Gastrocnemius medialis (tissue), 4 donors: ENCODE measurements around the gene FKBP1B. TPM values are rescaled to one million over a fixed set of nuclear protein-coding genes. Genes with fewer than 3 reads are reported as not detected.

Experiments used
- ATAC-seq, 2 donors: fragments of 150-250 bp; one replicate each; pipeline ENCODE4 v1.9.1; 2016
- DNase-seq, 2 donors: peaks; one replicate each; pipeline ENCODE4 v3.0.0-alpha.2; 2019
- H3K27ac ChIP-seq, 4 donors: fragments of 200-600 bp; sonication (generic); 1 replicate in 1 of 4; 2 replicates in 3 of 4; pipeline ENCODE4 v1.5.1; 2016 to 2018; ENCODE audit warnings: mild to moderate bottlenecking in 2 of 4, moderate library complexity in 1 of 4
- H3K27me3 ChIP-seq, 3 donors: fragments of 200-600 bp; sonication (generic) in 2 of 3; 1 replicate in 1 of 3; 2 replicates in 2 of 3; pipeline versions ENCODE4 v1.5.1 to v1.6.0; 2016 to 2019; ENCODE audit warnings: mild to moderate bottlenecking in 1 of 3, moderate library complexity in 1 of 3
- H3K36me3 ChIP-seq, 2 donors: fragments of 200-600 bp; sonication (generic) in 1 of 2; one replicate each; pipeline ENCODE4 v1.5.1; 2017 to 2018
- H3K4me1 ChIP-seq, 2 donors: fragments of 200-600 bp; sonication (generic) in 1 of 2; one replicate each; pipeline ENCODE4 v1.5.1; 2016 to 2017; ENCODE audit warnings: mild to moderate bottlenecking in 2 of 2
- H3K4me3 ChIP-seq, 4 donors: fragments of 200-600 bp; sonication (generic) in 3 of 4; 1 replicate in 1 of 4; 2 replicates in 3 of 4; pipeline ENCODE4 v1.5.1; 2016 to 2019; ENCODE audit warnings: mild to moderate bottlenecking in 2 of 4
- H3K9me3 ChIP-seq, 3 donors: fragments of 200-600 bp; sonication (generic) in 2 of 3; 1 replicate in 1 of 3; 2 replicates in 2 of 3; pipeline ENCODE4 v1.5.1; 2016 to 2019
- POLR2A ChIP-seq, 2 donors: fragments of 450-650 bp; IDR thresholded peaks; one replicate each; pipeline ENCODE4 v1.6.1; 2017; ENCODE audit warnings: antibody characterized with exemption in 2 of 2, mild to moderate bottlenecking in 2 of 2, moderate library complexity in 2 of 2
- in situ Hi-C, 4 donors: fragments of 200-750 bp; cut with MboI; loops; one replicate each; pipeline versions ENCODE4 v1.15.0 to v1.8.0; 2017; ENCODE audit warnings: low sequenced_read_pairs in 4 of 4
- intact Hi-C: fragments of 100-400 bp; cut with DNase I; formaldehyde crosslinking; loops from one replicate; pipeline ENCODE4 v1.15.1; 2023; ENCODE audit warnings: low total_unique reads
- total RNA-seq, 4 donors: library from RNA; depleted of rRNA; stranded (reverse); fragments of >200 nt; gene quantifications; one replicate each; pipeline versions ENCODE4 v1.1.0 to v1.2.3, GENCODE V29; 2016
- TF ChIP-seq, protein P1 (sequence below), 5 experiments: fragments of 450-650 bp in 3 of 5; fragments of 200-600 bp in 2 of 5; sonication (generic) in 2 of 5; IDR thresholded peaks in 4 of 5; conservative IDR thresholded peaks in 1 of 5; 1 replicate in 4 of 5; 2 replicates in 1 of 5; pipeline ENCODE4 v1.5.1; 2016 to 2019; ENCODE audit warnings: antibody characterized with exemption in 5 of 5, mild to moderate bottlenecking in 3 of 5, moderate library complexity in 3 of 5

FKBP1B gene
- total RNA-seq, 4 donors from 2014 or later = 0.91 to 2.9 (median 1.5) TPM; not detected in 1

DNA sequence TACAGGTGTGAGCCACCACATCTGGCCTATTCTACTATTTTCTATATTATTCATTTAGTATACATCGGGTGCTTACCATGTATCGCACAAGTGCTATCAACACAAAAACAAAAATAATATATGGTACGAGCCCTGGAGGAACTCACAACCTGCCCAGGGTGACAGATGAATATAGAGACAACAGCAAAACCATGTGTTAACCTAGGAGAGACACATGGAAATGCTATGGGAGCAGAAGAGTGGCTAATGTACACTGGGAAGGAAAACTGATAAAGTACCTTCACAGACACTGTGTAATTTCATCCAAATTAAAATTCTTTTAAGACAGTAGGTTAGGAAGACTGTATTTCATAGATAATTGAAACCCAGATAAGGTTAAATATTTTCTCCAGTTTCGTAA lies 22.7 kb downstream of the FKBP1B start:
- H3K36me3 ChIP-seq = peaks cover 0 to 30% of the 10 kb centered on the region in 2 donors
- no peak for ATAC-seq
- H3K9me3 ChIP-seq = no peaks in the 10 kb centered on the region
- TF ChIP-seq POLR2A (IDR thresholded peaks at IDR 0.05) = no peak
- TF ChIP-seq, protein P1, sequence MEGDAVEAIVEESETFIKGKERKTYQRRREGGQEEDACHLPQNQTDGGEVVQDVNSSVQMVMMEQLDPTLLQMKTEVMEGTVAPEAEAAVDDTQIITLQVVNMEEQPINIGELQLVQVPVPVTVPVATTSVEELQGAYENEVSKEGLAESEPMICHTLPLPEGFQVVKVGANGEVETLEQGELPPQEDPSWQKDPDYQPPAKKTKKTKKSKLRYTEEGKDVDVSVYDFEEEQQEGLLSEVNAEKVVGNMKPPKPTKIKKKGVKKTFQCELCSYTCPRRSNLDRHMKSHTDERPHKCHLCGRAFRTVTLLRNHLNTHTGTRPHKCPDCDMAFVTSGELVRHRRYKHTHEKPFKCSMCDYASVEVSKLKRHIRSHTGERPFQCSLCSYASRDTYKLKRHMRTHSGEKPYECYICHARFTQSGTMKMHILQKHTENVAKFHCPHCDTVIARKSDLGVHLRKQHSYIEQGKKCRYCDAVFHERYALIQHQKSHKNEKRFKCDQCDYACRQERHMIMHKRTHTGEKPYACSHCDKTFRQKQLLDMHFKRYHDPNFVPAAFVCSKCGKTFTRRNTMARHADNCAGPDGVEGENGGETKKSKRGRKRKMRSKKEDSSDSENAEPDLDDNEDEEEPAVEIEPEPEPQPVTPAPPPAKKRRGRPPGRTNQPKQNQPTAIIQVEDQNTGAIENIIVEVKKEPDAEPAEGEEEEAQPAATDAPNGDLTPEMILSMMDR (IDR thresholded peaks at IDR 0.05 in 4 of 5, conservative IDR thresholded peaks at IDR 0.05 in 1 of 5) = no peak
- no peak for DNase-seq
- no peaks in the 10 kb centered on the region for H3K27me3 ChIP-seq
- no peak overlapping the region for H3K27ac ChIP-seq
- peaks cover 14 to 19% of the 10 kb centered on the region in 2 donors for H3K4me1 ChIP-seq
- in situ Hi-C loops = loop anchor here in 1 of 4 donors (10.0 kb wide), 1 partner anchor 137 kb away; no protein-coding TSS in a partner anchor
- H3K4me3 ChIP-seq = no peak overlapping the region
- intact Hi-C loops = no loop called here

DNA sequence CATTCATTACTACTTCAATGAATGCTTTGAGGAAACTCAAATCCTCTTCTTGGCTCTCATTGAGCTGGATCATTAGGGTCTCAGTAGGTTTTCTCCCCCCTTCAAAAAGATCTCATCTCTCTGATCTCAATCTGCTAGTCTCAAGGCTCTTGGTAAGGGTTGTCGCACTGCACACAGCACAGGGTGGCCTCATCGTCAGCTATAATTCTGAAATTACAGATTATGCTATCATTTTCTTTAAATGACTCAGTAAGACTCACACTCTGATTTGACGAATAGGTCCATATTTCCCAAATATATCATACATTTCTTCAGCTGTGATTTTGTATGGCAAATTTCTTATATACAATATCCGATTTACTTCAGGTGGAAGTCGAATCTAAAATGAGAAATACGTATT lies 24.3 kb downstream of the FKBP1B start:
- Histone ChIP-seq H3K36me3 (peaks cover 0 to 16% of the 10 kb centered on the region in 2 donors), H3K4me1 (peaks cover 21 to 22% of the 10 kb centered on the region in 2 donors), H3K27me3 (no peaks in the 10 kb centered on the region), H3K27ac (no peak overlapping the region), H3K9me3 (no peaks in the 10 kb centered on the region), H3K4me3 (no peak overlapping the region)
- in situ Hi-C loops = loop anchor here in 1 of 4 donors (10.0 kb wide), 1 partner anchor 139 kb away; no protein-coding TSS in a partner anchor
- DNase-seq (no peak), ATAC-seq (no peak)
- TF ChIP-seq, protein P1 (IDR thresholded peaks at IDR 0.05 in 4 of 5, conservative IDR thresholded peaks at IDR 0.05 in 1 of 5) = no peak
- no peak for TF ChIP-seq POLR2A (IDR thresholded peaks at IDR 0.05)
- intact Hi-C loops = no loop called here

DNA sequence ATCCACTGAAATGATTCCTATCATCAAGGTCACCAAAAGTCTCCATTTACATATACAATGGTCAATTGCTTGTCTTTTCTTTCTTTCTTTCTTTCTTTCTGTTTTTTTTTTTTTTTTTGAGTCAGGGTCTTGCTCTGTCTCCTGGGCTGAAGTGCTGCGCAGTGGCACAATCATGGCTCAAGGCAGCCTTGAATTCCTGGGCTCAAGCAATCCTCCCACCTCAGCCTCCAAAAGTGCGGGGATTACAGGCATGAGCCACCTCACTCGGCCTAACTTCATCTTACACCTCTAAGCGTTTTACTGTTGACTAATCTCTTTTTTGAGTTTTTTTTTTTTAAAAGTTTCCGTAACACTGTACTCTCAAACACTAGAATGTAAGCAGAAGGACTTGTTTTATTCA lies 25.7 kb downstream of the FKBP1B start:
- Histone ChIP-seq H3K27ac (peak overlapping the region; percentile 84 to 90 (median 87)), H3K36me3 (peaks cover 0 to 12% of the 10 kb centered on the region in 2 donors), H3K4me1 (peaks cover 21 to 22% of the 10 kb centered on the region in 2 donors), H3K27me3 (no peaks in the 10 kb centered on the region), H3K4me3 (peak overlapping the region; percentile 80 to 92 (median 84)), H3K9me3 (no peaks in the 10 kb centered on the region)
- TF ChIP-seq, protein P1 (IDR thresholded peaks at IDR 0.05 in 4 of 5, conservative IDR thresholded peaks at IDR 0.05 in 1 of 5) = no peak
- no peak for TF ChIP-seq POLR2A (IDR thresholded peaks at IDR 0.05)
- intact Hi-C loops (no loop called here), in situ Hi-C loops (loop anchor here in 2 of 4 donors (5.0 to 25.0 kb wide), 3 partner anchors 140 to 238 kb away; partner anchors contain the start of gene ATAD2B (in 1 of the 2))
- ATAC-seq (no peak), DNase-seq (no peak)

DNA sequence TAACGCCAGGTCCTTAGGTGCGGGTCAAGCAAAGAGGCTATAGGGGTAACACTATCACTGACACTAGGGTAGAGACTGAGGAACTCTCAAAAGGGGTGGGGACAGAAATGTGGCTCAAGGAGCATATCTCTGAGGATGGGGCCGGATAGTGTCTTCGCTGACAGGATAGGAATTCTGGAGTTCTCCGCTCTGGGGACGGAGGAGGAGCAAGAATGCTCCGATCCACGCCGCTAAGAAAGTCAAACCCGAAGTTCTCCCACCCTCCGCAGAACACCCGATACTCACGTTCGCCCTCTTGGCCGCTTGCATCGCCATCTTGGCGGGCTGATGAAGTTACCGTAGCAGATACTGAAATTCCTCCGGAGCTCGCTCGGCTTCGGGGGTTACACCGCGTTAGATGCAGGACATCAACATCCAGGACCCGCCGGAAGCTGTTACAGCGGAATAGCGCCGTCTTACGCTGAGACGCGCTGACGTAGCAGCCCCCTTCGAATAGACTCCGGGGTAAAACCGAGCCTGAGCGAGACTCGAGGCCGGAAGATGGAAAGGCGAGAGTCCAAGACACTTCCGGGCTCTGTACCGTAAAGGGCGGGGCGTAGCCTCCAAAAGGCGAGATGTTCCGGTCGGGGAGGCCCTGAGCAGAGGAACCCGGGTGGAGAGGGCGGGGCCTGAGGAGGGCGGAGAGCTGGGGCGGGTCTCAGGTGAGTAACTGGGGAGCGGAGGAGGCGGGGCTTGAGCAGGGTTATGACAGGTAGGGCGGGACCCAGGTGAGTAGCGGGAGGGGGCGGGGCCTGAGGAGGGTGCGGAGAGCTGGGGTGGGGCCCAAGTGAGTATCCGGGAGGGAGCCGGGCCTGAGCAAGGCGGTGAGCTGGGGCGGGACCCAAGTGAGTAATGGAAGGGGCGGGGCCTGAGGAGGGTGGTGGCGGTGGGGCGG lies 26.6 kb downstream of the FKBP1B start, which contains the start of gene SF3B6:
SF3B6 (minus strand) TSS at position 412 of the 934 bp plus-strand sequence; CDS start at position 315, 97 bp downstream.
- intact Hi-C loops (loop anchor here (1.0 to 2.0 kb wide), 4 partner anchors 29 to 149 kb away; partner anchors contain the start of genes ATAD2B, FAM228B, PFN4 and UBXN2A), in situ Hi-C loops (loop anchor here in 2 of 4 donors (5.0 to 25.0 kb wide), 3 partner anchors 141 to 239 kb away; partner anchors contain the start of gene ATAD2B (in 1 of the 2))
- DNase-seq (peak; percentile 96 to 98), ATAC-seq (peak; percentile 96 to 97)
- peaks cover 0 to 12% of the 10 kb centered on the region in 2 donors for H3K36me3 ChIP-seq
- H3K4me3 ChIP-seq = peak within 1 kb of the TSS; percentile 80 to 92 (median 84)
- peaks cover 21 to 22% of the 10 kb centered on the region in 2 donors for H3K4me1 ChIP-seq
- TF ChIP-seq, protein P1 (IDR thresholded peaks at IDR 0.05 in 4 of 5, conservative IDR thresholded peaks at IDR 0.05 in 1 of 5) = no peak
- TF ChIP-seq POLR2A (IDR thresholded peaks at IDR 0.05) = peak; percentile 51 to 58
- H3K27ac ChIP-seq = peak within 1 kb of the TSS; percentile 84 to 90 (median 87)
- no peaks in the 10 kb centered on the region for H3K27me3 ChIP-seq
- no peaks in the 10 kb centered on the region for H3K9me3 ChIP-seq
